RWPE2 (cell line): ENCODE results near the gene SYAP1.
"Not testable (repeated sequence)": the region's sequence is repeated elsewhere in the genome, so short reads cannot be mapped to it uniquely, and the experiment has no call there.

Experiments
- ATAC-seq: fragments of 200-7000 bp; cut with Tn5 transposase; 3 replicates; pipeline ENCODE4 v1.9.1; 2021; ENCODE audit warnings: low read depth
- DNase-seq: peaks from one replicate; pipeline ENCODE4 v3.0.0-alpha.2; 2020; ENCODE audit warnings: low spot score
- H3K27ac ChIP-seq: fragments of 450-650 bp; 2 replicates; pipeline ENCODE4 v1.5.1; 2017; ENCODE audit warnings: mild to moderate bottlenecking; ENCODE audit not compliant: poor library complexity, severe bottlenecking
- H3K27me3 ChIP-seq: fragments of 250-450 bp; sonication (Bioruptor Pico); 2 replicates; pipeline ENCODE4 v1.5.1; 2021; ENCODE audit warnings: mild to moderate bottlenecking, moderate library complexity; ENCODE audit not compliant: insufficient read depth, poor library complexity, severe bottlenecking
- H3K36me3 ChIP-seq: fragments of 250-450 bp; sonication (Bioruptor Pico); 2 replicates; pipeline ENCODE4 v1.5.1; 2020; ENCODE audit warnings: low read depth, mild to moderate bottlenecking, moderate library complexity
- H3K4me1 ChIP-seq: fragments of 250-450 bp; sonication (Bioruptor Pico); 2 replicates; pipeline ENCODE4 v1.5.1; 2021; ENCODE audit warnings: mild to moderate bottlenecking, moderate library complexity; ENCODE audit not compliant: insufficient read depth, poor library complexity, severe bottlenecking
- H3K4me3 ChIP-seq: fragments of 250-450 bp; sonication (Bioruptor Pico); 2 replicates; pipeline ENCODE4 v1.5.1; 2021; ENCODE audit warnings: mild to moderate bottlenecking, moderate library complexity; ENCODE audit not compliant: severe bottlenecking
- H3K9me3 ChIP-seq: fragments of 250-450 bp; sonication (Bioruptor Pico); 2 replicates; pipeline ENCODE4 v1.5.1; 2021; ENCODE audit warnings: mild to moderate bottlenecking, moderate library complexity; ENCODE audit not compliant: severe bottlenecking
- TF ChIP-seq, protein P1 (sequence below): fragments of 450-650 bp; IDR thresholded peaks from one replicate; pipeline ENCODE4 v1.5.1; 2017; ENCODE audit warnings: mild to moderate bottlenecking, moderate library complexity; ENCODE audit not compliant: poor library complexity, severe bottlenecking

SYAP1 gene

DNA sequence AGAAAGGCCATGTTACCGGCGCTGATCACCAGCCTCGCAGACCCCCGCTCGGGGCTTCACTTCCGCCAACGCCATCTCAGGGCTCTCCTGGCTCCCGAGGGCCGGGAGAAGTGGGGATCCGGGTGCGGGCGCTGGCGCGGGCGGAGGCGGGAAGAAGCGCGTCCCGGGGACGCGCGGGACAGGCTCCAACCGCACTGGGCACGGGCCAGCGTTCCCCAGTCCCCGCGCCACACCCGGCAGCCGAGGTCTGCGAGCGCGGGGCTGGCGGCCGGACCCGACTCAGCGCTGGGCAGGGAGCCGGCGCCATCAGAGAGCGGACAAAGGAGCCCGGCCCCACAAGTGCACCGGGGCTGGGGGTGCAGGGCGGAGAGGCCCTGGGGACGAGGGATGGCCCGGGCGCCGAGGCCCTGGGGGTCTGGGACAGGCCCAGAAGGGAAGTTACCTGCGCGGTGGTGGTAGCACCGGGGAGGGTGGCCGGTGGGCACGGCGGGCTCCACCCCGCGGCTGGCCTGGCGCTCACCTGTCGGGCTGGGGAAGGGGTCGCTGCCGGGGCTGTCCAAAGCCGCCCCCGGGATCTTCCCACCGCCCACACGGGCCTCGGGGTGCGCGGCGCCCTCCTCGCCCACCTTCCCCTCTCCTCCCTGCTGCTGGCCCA lies 7.4 kb upstream of the SYAP1 start:
- H3K4me1 ChIP-seq, result no peaks in the 10 kb centered on the region
- H3K9me3 ChIP-seq, result no peaks in the 10 kb centered on the region
- no peaks in the 10 kb centered on the region for H3K27me3 ChIP-seq
- TF ChIP-seq, protein P1, sequence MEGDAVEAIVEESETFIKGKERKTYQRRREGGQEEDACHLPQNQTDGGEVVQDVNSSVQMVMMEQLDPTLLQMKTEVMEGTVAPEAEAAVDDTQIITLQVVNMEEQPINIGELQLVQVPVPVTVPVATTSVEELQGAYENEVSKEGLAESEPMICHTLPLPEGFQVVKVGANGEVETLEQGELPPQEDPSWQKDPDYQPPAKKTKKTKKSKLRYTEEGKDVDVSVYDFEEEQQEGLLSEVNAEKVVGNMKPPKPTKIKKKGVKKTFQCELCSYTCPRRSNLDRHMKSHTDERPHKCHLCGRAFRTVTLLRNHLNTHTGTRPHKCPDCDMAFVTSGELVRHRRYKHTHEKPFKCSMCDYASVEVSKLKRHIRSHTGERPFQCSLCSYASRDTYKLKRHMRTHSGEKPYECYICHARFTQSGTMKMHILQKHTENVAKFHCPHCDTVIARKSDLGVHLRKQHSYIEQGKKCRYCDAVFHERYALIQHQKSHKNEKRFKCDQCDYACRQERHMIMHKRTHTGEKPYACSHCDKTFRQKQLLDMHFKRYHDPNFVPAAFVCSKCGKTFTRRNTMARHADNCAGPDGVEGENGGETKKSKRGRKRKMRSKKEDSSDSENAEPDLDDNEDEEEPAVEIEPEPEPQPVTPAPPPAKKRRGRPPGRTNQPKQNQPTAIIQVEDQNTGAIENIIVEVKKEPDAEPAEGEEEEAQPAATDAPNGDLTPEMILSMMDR, result no peak
- DNase-seq (peak; percentile 23), ATAC-seq (peak; percentile 63)
- H3K36me3 ChIP-seq, result no peaks in the 10 kb centered on the region; the same call in 1 of the 2 replicates
- peak overlapping the region; percentile 75 for H3K4me3 ChIP-seq
- H3K27ac ChIP-seq, result peak overlapping the region; percentile 63

DNA sequence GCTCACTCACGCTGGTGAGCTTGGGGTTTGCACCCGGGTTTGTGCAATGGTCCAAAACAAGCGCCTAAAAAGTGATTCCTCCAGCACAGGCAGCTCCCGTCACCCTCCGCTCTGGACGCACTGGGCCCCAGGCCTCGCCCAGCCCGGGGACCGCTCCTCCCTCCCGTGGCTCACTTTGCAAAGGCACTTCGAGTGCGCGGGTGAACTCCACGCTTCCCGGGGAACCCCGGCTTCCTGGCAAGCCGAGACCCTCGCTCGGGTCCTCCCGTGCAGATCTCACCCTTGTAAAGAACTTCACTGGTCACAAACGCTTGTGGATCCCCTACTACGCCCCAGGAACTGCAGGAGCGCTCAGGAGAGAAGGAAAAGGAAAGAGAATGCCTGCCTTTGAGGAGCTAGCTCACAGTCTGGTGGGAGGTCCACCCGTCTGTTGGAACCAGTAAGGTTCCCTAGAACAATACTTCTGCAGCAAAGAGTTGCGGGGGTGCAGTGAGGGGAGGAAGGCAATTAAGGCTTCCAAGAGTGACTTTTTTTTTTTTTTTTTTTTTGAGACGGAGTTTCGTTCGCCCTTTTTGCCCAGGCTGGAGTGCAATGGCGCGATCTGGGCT lies 6.8 kb upstream of the SYAP1 start, which contains the start of gene CTPS2:
CTPS2 (minus strand) TSS at position 122 of the 608 bp plus-strand sequence. CDS start 9,767 bp downstream, outside the sequence.
- peak; percentile 92 for ATAC-seq
- peak within 1 kb of the TSS; percentile 63 for H3K27ac ChIP-seq
- peak within 1 kb of the TSS; percentile 75 for H3K4me3 ChIP-seq
- TF ChIP-seq, protein P1, result no peak
- no peaks in the 10 kb centered on the region for H3K4me1 ChIP-seq
- H3K9me3 ChIP-seq, result no peaks in the 10 kb centered on the region
- H3K36me3 ChIP-seq, result no peaks in the 10 kb centered on the region; the same call in 1 of the 2 replicates
- no peaks in the 10 kb centered on the region for H3K27me3 ChIP-seq
- peak; percentile 40 for DNase-seq

DNA sequence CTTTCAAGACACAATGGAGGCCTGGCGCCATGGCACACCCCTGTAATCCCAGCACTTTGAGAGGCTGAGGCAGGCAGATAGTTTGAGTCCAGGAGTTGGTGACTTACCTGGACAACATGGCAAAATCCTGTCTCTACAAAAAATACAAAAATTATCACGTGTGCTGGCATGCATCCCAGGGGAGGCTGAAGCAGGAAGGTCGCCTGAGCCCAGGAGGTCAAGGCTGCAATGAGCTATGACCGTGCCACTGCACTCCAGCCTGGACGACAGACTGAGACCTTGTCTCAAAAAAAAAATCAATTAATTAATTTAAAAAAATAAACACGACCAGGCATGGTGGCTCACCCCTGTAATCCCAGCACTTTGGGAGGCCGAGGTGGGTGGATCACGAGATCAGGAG lies 4.9 kb upstream of the SYAP1 start:
- no peak for DNase-seq
- Histone ChIP-seq H3K36me3 (no peaks in the 10 kb centered on the region), H3K4me3 (no peak overlapping the region), H3K4me1 (no peaks in the 10 kb centered on the region), H3K27me3 (no peaks in the 10 kb centered on the region), H3K9me3 (no peaks in the 10 kb centered on the region), H3K27ac (no peak overlapping the region)
- TF ChIP-seq, protein P1, result no peak
- no peak for ATAC-seq

DNA sequence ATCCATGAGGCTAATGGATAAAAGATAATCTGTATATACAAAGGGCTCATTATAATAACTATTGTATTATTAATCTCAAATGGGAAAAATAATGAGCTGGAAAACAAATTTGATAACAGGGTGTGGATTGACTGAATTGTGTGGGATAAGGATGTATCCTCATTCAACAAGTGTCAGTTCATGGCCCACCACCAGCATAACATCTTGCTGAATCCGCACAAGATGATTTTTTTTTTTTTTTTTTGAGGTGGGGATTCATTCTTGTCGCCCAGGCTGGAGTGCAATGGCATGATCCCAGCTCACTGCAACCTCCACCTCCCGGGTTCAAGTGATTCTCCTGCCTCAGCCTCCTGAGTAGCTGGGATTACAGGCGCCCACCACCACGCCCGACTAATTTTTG lies 3.8 kb upstream of the SYAP1 start:
- not testable (repeated sequence) for DNase-seq, H3K4me1 ChIP-seq, H3K27ac ChIP-seq, H3K9me3 ChIP-seq, ATAC-seq, H3K4me3 ChIP-seq, H3K36me3 ChIP-seq, H3K27me3 ChIP-seq

DNA sequence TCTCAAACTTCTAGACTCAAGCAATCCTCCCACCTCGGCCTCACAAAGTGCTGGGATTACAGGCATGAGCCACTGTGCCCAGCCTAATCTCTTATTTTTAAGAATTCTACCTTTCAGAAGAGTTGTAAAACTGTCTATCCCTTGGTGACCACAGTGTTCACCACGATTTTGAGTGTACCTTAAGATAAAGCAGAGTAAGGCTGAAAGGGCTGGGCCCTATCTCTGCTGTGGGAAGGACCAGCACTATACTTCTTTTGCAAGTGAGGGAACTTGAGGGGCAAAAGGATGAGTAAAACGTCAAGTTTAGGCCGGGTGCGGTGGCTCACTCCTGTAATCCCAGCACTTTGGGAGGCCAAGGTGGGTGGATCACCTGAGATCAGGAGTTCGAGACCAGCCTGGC lies 3.0 kb upstream of the SYAP1 start:
- ATAC-seq, DNase-seq, H3K27ac ChIP-seq, H3K36me3 ChIP-seq, H3K4me1 ChIP-seq, H3K4me3 ChIP-seq, H3K27me3 ChIP-seq, H3K9me3 ChIP-seq: not testable (repeated sequence)

DNA sequence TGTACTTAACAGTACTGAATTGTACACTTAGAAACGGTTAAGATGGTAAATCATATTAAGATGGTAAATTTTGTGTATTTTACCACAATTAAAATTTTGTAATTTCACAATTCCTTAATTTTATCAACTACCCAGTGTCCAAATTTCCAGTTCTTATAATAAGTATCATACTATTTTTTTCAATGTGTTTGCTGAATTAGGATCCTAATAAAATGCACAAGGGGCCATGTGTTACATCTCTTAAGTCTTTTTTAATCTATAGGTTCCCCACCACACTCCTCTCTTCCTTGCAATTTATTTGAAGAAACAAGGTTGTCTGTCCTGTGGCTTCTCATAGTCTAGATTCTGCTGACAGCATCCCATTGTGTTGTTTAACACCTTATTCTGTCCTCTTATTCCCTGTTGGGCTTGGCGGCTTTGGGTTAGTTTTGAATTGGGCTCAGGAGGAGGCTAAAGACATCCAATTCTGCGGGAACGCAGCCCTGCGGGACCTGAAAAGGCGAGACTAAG lies 533 bp upstream of the SYAP1 start:
- no peaks in the 10 kb centered on the region for H3K4me1 ChIP-seq
- H3K27ac ChIP-seq, result peak overlapping the region; percentile 47
- TF ChIP-seq, protein P1, result no peak
- H3K27me3 ChIP-seq, result no peaks in the 10 kb centered on the region
- H3K36me3 ChIP-seq, result no peaks in the 10 kb centered on the region
- DNase-seq (no peak), ATAC-seq (no peak)
- H3K4me3 ChIP-seq, result peak overlapping the region; percentile 95
- no peaks in the 10 kb centered on the region for H3K9me3 ChIP-seq
